Measurements from ENCODE around the gene MED13.

The MED13 gene

DNA sequence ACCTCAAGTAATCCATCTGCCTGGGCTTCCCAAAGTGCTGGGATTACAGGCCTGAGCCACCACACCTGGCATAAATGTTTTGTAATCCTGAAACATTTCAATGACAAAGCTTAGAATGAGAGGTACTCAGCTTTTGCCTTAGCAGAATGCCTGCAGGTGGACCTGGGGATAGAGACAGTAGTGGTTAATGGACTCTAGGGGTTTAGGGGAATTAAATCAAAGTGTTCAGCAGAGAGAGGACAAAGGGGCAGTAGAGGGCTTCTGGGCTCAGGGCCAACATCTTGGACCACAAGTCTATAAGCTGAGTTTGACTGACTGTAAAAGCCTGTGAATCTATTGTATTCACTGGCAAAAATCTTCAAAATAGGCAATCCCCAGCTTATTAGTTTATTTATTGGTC, 36.0 kb upstream of the MED13 start (continued):
- TF ChIP-seq, protein P1, sequence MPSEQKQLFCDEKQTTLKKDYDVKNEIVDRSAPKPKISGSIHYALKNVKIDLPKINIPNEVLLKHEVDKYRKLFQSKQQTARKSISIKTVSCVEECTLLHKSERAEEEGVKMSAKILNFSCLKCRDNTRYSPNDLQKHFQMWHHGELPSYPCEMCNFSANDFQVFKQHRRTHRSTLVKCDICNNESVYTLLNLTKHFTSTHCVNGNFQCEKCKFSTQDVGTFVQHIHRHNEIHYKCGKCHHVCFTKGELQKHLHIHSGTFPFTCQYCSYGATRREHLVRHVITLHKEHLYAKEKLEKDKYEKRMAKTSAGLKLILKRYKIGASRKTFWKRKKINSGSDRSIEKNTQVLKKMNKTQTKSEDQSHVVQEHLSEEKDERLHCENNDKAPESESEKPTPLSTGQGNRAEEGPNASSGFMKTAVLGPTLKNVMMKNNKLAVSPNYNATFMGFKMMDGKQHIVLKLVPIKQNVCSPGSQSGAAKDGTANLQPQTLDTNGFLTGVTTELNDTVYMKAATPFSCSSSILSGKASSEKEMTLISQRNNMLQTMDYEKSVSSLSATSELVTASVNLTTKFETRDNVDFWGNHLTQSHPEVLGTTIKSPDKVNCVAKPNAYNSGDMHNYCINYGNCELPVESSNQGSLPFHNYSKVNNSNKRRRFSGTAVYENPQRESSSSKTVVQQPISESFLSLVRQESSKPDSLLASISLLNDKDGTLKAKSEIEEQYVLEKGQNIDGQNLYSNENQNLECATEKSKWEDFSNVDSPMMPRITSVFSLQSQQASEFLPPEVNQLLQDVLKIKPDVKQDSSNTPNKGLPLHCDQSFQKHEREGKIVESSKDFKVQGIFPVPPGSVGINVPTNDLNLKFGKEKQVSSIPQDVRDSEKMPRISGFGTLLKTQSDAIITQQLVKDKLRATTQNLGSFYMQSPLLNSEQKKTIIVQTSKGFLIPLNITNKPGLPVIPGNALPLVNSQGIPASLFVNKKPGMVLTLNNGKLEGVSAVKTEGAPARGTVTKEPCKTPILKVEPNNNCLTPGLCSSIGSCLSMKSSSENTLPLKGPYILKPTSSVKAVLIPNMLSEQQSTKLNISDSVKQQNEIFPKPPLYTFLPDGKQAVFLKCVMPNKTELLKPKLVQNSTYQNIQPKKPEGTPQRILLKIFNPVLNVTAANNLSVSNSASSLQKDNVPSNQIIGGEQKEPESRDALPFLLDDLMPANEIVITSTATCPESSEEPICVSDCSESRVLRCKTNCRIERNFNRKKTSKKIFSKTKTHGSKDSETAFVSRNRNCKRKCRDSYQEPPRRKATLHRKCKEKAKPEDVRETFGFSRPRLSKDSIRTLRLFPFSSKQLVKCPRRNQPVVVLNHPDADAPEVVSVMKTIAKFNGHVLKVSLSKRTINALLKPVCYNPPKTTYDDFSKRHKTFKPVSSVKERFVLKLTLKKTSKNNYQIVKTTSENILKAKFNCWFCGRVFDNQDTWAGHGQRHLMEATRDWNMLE (tag by site-specific recombination; conservative IDR thresholded peaks at IDR 0.05; ENCODE audit: low read depth) = no peak
- TF ChIP-seq, protein P2, sequence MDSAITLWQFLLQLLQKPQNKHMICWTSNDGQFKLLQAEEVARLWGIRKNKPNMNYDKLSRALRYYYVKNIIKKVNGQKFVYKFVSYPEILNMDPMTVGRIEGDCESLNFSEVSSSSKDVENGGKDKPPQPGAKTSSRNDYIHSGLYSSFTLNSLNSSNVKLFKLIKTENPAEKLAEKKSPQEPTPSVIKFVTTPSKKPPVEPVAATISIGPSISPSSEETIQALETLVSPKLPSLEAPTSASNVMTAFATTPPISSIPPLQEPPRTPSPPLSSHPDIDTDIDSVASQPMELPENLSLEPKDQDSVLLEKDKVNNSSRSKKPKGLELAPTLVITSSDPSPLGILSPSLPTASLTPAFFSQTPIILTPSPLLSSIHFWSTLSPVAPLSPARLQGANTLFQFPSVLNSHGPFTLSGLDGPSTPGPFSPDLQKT (IDR thresholded peaks at IDR 0.05; ENCODE audit: borderline replicate concordance, low read depth, low read length) = no peak
- no peak for TF ChIP-seq TRIM28 (IDR thresholded peaks at IDR 0.05; ENCODE audit: borderline replicate concordance, low read length)
- TF ChIP-seq, protein P3, sequence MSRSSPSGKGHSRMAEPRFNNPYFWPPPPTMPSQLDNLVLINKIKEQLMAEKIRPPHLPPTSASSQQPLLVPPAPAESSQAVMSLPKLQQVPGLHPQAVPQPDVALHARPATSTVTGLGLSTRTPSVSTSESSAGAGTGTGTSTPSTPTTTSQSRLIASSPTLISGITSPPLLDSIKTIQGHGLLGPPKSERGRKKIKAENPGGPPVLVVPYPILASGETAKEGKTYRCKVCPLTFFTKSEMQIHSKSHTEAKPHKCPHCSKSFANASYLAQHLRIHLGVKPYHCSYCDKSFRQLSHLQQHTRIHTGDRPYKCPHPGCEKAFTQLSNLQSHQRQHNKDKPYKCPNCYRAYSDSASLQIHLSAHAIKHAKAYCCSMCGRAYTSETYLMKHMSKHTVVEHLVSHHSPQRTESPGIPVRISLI (tag by site-specific recombination; IDR thresholded peaks at IDR 0.05) = no peak

DNA sequence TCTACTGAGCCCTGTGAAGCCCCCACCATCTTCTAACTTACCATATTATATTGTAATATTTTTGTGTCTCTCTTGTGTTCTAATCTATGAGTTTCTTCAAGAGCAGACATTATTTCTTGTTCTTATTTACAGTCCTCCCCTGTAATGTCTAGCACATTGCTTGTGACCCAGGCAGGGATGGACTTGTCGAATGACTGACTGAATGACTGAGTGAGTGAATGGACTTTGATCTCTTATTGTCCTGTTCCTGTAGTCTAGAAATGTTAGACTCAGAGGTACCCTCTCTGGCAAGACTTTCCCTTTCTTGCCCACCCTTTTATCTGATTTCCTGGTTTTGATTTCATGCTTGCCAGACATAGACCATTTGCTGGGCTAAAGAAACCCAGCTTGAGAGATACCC, 35.0 kb upstream of the MED13 start:
- TF ChIP-seq, protein P4, sequence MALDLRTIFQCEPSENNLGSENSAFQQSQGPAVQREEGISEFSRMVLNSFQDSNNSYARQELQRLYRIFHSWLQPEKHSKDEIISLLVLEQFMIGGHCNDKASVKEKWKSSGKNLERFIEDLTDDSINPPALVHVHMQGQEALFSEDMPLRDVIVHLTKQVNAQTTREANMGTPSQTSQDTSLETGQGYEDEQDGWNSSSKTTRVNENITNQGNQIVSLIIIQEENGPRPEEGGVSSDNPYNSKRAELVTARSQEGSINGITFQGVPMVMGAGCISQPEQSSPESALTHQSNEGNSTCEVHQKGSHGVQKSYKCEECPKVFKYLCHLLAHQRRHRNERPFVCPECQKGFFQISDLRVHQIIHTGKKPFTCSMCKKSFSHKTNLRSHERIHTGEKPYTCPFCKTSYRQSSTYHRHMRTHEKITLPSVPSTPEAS (tag by site-specific recombination; IDR thresholded peaks at IDR 0.05) = no peak
- TF ChIP-seq ZNF221 (tag by site-specific recombination; IDR thresholded peaks at IDR 0.05; ENCODE audit: borderline replicate concordance) (no peak), ZFP3 (tag by site-specific recombination; IDR thresholded peaks at IDR 0.05; ENCODE audit: low read depth) (no peak), KLF9 (tag by site-specific recombination; IDR thresholded peaks at IDR 0.05; ENCODE audit: low read depth) (no peak), GLIS2 (tag by site-specific recombination; IDR thresholded peaks at IDR 0.05) (no peak), ZNF266 (tag by site-specific recombination; IDR thresholded peaks at IDR 0.05; ENCODE audit: low read depth) (no peak)
- H3K4me1 ChIP-seq (ENCODE audit: control insufficient read depth, insufficient read depth, low read length) = no peaks in the 10 kb centered on the region
- POLR2A ChIA-PET = no interaction called here

DNA sequence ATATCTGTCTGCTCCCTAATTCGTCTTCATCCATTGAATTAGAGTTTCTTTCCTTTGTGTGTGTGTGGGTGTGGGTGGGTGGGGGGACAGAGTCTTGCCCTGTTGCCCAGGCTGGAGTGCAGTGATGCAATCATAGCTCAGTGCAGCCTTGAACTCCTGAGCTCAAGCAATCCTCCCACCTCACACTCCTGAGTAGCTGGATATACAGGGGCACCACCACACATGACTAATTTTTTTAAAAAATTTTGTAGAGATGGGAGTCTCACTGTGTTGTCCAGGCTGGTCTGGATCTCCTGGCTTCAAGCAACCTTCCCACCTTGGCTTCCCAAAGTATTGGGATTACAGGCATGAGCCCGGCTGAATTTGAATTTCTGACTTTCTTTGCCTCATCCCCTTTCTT, 34.5 kb upstream of the MED13 start:
- ChIA-PET CTCF (interaction anchor here (2.1 kb wide), 1 partner anchor 10 kb away, joined by 10 read pairs; no protein-coding TSS in a partner anchor), POLR2A (no interaction called here)
- H3K27ac ChIP-seq (ENCODE audit: extremely low read depth, low read depth, low read length) = no peak overlapping the region
- no peaks in the 10 kb centered on the region for H3K36me3 ChIP-seq (ENCODE audit: control insufficient read depth in 2 of 2, insufficient read depth in 1 of 2, low read length in 2 of 2)
- no peaks in the 10 kb centered on the region for H3K9me3 ChIP-seq (ENCODE audit: control insufficient read depth, insufficient read depth, low read depth, low read length)
- TF ChIP-seq ZFHX2 (tag by site-specific recombination; conservative IDR thresholded peaks at IDR 0.05) (0 out of 2 replicates have a peak, but pooled peaks have one; percentile 25), ZNF654 (tag by site-specific recombination; IDR thresholded peaks at IDR 0.05; ENCODE audit: low read depth) (no peak)
- no peaks in the 10 kb centered on the region for H3K4me1 ChIP-seq (ENCODE audit: control insufficient read depth, insufficient read depth, low read length)
- H3K4me3 ChIP-seq (ENCODE audit: low read depth, low read length) = no peak overlapping the region

More for the DNA sequence above, 35.0 kb upstream of the MED13 start:
- Histone ChIP-seq H3K36me3 (ENCODE audit: control insufficient read depth in 2 of 2, insufficient read depth in 1 of 2, low read length in 2 of 2) (no peaks in the 10 kb centered on the region), H3K27ac (ENCODE audit: extremely low read depth, low read depth, low read length) (no peak overlapping the region), H3K4me3 (ENCODE audit: low read depth, low read length) (no peak overlapping the region), H3K9me3 (ENCODE audit: control insufficient read depth, insufficient read depth, low read depth, low read length) (no peaks in the 10 kb centered on the region)
- CTCF ChIA-PET = interaction anchor here (1.6 to 2.1 kb wide), 2 partner anchors 10 to 34 kb away, joined by 9 to 10 read pairs; no protein-coding TSS in a partner anchor
